Stimulated activated naive CD8-positive, alpha-beta T cell treated with anti-CD3 and anti-CD28 coated beads, Interleukin-15, amount 100 ng/mL, for 72 hours (primary cell): Measurements from ENCODE around the gene SNURF.
"Not testable (repeated sequence)": the region's sequence is repeated elsewhere in the genome, so short reads cannot be mapped to it uniquely, and the experiment has no call there.

Experiments
- ATAC-seq: fragments of 150-1000 bp; cut with Tn5 transposase; 2 replicates; pipeline ENCODE4 v1.10.0; 2021; ENCODE audit warnings: mild to moderate bottlenecking, moderate library complexity
- DNase-seq, 2 donors: peaks; one replicate each; pipeline ENCODE4 v3.0.0; 2021 to 2022
- H3K27ac Mint-ChIP-seq, 2 donors: one replicate each; pipeline ENCODE4 v1.8.0; 2022; ENCODE audit warnings: mild to moderate bottlenecking in 2 of 2, mixed read lengths in 2 of 2, moderate library complexity in 2 of 2
- H3K27me3 Mint-ChIP-seq: one replicate; pipeline ENCODE4 v1.8.0; 2022; ENCODE audit warnings: mixed read lengths
- H3K4me1 Mint-ChIP-seq: one replicate; pipeline ENCODE4 v1.8.0; 2022; ENCODE audit warnings: mild to moderate bottlenecking, mixed read lengths
- H3K4me3 Mint-ChIP-seq, 2 donors: one replicate each; pipeline ENCODE4 v1.8.0; 2022; ENCODE audit warnings: mild to moderate bottlenecking in 2 of 2, mixed read lengths in 2 of 2, moderate library complexity in 1 of 2
- H3K9me3 Mint-ChIP-seq, 2 donors: one replicate each; pipeline ENCODE4 v1.8.0; 2022; ENCODE audit warnings: mixed read lengths in 2 of 2

SNURF gene, protein sequence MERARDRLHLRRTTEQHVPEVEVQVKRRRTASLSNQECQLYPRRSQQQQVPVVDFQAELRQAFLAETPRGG

DNA sequence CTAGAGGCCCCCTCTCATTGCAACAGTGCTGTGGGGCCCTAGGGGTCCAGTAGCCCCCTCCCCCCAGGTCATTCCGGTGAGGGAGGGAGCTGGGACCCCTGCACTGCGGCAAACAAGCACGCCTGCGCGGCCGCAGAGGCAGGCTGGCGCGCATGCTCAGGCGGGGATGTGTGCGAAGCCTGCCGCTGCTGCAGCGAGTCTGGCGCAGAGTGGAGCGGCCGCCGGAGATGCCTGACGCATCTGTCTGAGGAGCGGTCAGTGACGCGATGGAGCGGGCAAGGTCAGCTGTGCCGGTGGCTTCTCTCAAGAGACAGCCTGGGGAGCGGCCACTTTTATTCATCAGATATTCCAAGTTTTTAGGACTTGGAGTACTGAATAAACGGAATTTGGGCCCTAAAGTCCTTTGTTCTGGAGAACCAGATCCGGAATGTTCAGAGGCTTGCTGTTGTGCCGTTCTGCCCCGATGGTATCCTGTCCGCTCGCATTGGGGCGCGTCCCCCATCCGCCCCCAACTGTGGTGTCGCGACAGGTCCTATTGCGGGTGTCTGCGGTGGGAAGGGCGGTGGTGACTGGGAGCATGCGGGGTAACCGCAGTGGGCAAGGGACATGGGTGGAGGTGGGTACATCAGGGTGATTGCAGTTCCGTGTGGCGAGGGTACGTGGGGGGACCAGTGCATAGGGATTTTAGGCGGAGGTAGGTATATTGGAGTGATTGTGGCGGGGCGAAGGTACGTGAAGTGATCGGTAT, at the start of gene SNURF, which contains the start of gene SNRPN:
Gene SNURF, plus strand, starts transcription at position 205 of the 748 bp plus-strand sequence. Its CDS starts 62 bp downstream, at position 267.
Gene SNRPN, plus strand, starts transcription at position 205 of the 748 bp plus-strand sequence. CDS start 19,467 bp downstream, outside the sequence.
- Mint-ChIP-seq H3K27me3 (no peaks in the 10 kb centered on the region), H3K27ac (peak within 1 kb of the TSS; percentile 95 to 96), H3K9me3 (no peaks in the 10 kb centered on the region), H3K4me3 (peak within 1 kb of the TSS; percentile 87 to 90), H3K4me1 (no peaks in the 10 kb centered on the region)
- ATAC-seq (peak; percentile 81), DNase-seq (peak; percentile 55 to 76)

DNA sequence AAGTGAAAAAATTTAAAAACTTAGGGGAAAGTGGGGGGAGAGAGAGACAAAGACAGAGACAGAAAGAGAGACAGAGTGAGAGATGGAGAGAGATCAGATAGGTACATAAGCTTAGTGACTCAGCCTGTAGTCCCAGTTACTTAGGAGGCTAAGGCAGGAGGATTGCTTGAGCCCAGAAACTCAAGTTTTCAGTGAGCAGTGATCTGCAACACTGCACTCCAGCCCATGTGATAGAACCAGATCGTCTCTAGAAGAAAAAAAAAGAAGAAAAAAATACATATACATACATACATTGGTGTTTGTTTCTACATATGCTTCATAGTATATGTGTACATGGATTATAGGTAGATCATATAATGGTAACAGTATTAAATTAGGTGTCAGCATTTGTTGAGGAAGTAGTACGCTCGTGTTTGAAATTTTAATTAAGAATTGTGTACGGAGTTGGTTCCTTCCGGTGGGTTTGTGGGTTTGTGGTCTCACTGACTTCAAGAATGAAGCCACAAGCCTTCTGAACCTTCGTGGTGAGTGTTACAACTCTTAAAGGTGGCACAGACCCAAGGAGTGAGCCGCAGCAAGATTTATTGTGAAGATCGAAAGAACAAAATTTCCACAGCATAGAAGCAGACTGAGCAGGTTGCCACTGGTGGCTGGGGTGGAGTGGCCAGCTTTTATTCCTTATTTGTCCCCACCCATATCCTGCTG, 38.3 kb upstream of the SNURF start:
- Mint-ChIP-seq H3K27me3 (no peaks in the 10 kb centered on the region), H3K9me3 (peaks cover 19 to 48% of the 10 kb centered on the region in 2 donors), H3K4me3 (peak overlapping the region in 1 of 2 donors; percentile 19), H3K27ac (peak overlapping the region in 1 of 2 donors; percentile 37), H3K4me1 (peaks cover 11% of the 10 kb centered on the region)
- peak; percentile 70 for ATAC-seq
- peak; percentile 5 to 25 for DNase-seq

DNA sequence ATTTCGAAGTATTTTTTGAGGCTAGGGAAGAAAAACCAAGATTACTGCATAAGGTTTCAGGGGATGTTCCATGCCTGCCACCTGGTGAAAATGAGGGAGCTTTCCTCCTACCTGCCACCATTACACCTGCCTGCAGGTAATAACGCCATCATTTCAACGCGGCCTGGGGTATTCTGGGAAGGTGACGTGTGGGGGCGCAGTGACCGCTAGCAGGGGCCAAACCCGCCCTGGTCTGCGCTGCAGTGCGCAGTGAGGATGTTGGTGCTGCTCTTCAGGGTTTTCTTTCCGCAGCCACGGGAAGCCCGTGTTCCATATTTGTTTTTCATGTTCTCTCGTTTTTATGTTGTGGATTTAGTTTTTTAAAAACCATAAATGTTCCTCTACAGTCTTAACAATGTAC, 37.4 kb upstream of the SNURF start:
- Mint-ChIP-seq H3K4me1 (peaks cover 11% of the 10 kb centered on the region), H3K9me3 (peaks cover 19 to 39% of the 10 kb centered on the region in 2 donors), H3K4me3 (no peak overlapping the region), H3K27me3 (no peaks in the 10 kb centered on the region), H3K27ac (no peak overlapping the region)
- no peak for DNase-seq
- ATAC-seq = no peak

DNA sequence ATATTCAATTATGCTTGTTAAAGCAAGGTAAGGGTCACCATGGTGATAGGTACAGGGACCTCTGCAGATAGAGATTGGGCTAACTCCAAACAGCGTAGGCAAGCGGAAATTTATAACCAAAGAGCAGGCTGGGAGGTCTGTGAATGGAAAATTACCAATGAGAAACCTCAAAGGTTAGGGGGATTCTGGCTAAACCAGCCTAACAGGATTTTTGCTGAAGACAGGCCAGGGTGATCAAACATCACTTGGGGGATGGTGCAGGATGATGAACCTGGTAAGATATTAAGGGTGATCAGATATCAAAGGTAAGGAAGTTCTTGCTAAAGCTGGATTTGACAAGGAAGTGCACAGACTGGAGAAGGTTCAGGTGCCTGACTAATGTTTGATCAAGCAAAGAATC, 35.3 kb upstream of the SNURF start:
- DNase-seq = no peak
- no peak overlapping the region for H3K4me3 Mint-ChIP-seq
- no peak for ATAC-seq
- no peak overlapping the region for H3K27ac Mint-ChIP-seq
- peaks cover 21 to 39% of the 10 kb centered on the region in 2 donors for H3K9me3 Mint-ChIP-seq
- peaks cover 11% of the 10 kb centered on the region for H3K4me1 Mint-ChIP-seq
- H3K27me3 Mint-ChIP-seq = no peaks in the 10 kb centered on the region

DNA sequence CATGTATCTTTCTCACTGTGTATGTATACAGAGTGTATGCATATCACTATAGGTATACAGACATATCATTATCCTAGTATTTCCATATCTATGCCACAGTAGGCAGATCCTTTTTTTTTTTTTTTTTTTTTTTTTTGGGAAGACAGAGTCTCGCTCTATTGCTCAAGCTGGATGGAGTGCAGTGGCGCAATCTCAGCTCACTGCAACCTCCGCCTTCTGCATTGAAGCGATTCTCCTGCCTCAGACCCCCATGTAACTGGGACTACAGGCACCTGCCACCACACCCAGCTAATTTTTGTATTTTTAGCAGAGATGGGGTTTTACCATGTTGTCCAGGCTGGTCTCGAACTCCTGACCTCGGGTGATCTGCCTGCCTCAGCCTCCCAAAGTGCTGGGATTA, 32.0 kb upstream of the SNURF start:
- ATAC-seq, H3K27ac Mint-ChIP-seq, H3K4me3 Mint-ChIP-seq, H3K27me3 Mint-ChIP-seq, DNase-seq, H3K4me1 Mint-ChIP-seq: not testable (repeated sequence)
- H3K9me3 Mint-ChIP-seq = peaks cover 6 to 18% of the 10 kb centered on the region in 2 donors

DNA sequence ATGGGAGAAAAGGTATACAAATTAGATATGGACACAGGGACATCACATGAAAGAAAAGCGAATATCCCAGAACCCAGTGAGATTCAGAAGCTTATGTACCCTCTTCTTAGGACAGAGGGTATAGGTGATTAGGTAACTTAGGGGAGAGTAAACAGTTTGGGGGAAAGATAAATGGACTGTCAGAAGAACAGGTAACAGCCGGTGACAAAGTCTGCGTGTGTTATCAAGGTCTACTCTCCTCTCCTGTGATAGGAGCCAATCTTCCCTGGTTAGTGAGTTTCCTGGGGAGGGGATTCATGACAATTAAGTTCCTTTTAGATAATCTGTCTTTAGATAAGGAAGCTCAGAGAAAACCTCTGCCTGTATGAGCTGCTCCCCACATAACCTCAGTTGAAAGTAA, 30.6 kb upstream of the SNURF start:
- ATAC-seq (no peak), DNase-seq (no peak)
- Mint-ChIP-seq H3K27me3 (no peaks in the 10 kb centered on the region), H3K4me1 (no peaks in the 10 kb centered on the region), H3K9me3 (peaks cover 6 to 22% of the 10 kb centered on the region in 2 donors), H3K4me3 (no peak overlapping the region), H3K27ac (no peak overlapping the region)

DNA sequence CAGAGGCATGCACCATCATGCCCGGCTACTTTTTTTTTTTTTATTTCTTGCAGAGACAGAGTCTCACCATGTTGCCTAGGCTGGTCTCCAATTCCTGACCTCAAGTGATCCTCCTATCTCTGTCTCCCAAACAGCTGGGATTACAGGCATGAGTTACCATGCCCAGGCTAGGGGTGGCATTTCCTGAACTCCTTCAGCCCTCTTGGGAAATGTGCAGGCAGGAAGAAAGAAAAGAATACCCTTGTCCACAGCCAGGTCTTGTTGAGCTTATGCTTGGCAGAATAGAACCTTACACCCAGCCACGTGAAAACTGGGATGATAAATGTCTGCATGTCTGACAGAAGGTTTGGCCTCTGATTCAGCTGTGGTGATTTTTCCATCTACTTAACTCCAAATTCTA, 30.2 kb upstream of the SNURF start:
- Mint-ChIP-seq H3K9me3 (peaks cover 6 to 23% of the 10 kb centered on the region in 2 donors), H3K27ac (no peak overlapping the region), H3K4me1 (no peaks in the 10 kb centered on the region), H3K4me3 (no peak overlapping the region), H3K27me3 (no peaks in the 10 kb centered on the region)
- ATAC-seq (no peak), DNase-seq (no peak)

DNA sequence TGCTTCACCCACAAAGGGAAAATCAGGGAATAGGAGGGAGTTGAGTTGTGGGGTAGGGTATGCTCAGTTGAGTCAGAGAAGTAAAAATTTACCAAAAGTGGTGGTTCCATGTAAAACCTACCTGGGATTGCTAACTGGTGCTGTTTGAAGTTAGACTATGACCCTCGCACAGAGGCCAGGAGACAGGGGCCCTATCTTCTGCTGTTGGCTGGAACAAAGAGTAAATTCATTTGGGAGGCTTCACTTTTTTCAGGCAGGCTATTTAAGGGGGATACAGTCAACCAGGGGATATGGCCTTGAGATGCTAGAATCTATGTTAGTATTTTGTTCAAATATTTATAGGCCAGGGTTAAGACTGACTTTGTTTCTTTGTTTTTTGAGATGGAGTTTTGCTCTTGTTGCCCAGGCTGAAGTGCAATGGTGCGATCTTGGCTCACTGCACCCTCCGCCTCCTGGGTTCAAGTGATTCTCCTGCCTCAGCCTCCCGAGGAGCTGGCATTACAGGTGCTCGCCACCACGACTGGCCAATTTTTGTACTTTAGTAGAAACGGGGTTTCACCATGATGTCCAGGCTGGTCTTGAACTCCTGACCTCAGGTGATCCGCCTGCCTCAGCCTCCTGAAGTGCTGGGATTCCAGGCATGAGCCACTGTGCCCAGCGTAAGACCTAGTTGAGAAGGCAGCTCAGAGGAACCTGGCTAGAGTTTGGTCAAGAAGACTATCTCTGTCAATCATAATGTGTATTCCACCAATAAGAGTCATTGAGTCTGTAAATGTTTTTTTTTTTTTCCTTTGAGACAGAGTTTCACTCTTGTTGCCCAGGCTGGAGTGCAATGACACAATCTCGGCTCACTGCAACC, 22.7 kb upstream of the SNURF start:
- DNase-seq, ATAC-seq, H3K4me3 Mint-ChIP-seq, H3K4me1 Mint-ChIP-seq, H3K27ac Mint-ChIP-seq, H3K27me3 Mint-ChIP-seq: not testable (repeated sequence)
- H3K9me3 Mint-ChIP-seq = peaks cover 26 to 46% of the 10 kb centered on the region in 2 donors

DNA sequence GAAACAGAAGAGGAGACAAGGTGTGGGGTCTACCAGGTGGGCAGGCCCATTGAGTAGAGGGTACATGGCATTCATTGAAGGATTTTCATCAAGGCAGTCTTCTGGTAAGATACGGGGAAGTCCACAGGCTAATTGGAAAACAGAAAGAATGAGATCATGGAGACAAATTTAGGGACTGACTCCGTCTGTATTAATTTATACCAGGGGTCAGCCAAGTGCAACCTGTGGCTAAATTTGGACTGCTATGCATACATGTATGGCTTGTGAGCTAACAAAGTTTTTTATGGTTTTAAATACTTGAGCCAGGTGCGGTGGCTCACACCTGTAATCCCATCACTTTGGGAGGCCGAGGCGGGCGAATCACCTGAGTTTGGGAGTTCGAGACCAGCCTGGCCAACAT, 21.1 kb upstream of the SNURF start:
- Mint-ChIP-seq H3K4me3 (no peak overlapping the region), H3K4me1 (no peaks in the 10 kb centered on the region), H3K27me3 (no peaks in the 10 kb centered on the region), H3K27ac (no peak overlapping the region), H3K9me3 (peaks cover 31 to 52% of the 10 kb centered on the region in 2 donors)
- ATAC-seq (no peak), DNase-seq (no peak)

DNA sequence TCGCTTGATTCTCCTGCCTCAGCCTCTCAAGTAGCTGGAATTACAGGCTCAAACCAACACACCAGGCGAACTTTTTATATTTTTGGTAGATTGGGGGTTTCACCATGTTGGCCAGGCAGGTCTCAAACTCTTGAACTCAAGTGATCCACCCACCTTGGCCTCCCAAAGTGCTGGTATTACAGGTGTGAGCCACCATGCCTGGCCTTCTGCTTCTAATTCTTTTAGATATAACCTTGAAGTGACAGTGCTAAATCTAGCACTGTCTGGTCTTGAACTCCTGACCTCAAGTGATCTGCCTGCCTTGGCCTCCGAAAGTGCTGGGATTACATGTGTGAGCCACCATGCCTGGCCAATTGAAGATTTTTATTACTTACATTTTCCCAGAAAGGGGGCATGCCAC, 16.6 kb upstream of the SNURF start:
- not testable (repeated sequence) for DNase-seq, H3K27me3 Mint-ChIP-seq, ATAC-seq, H3K27ac Mint-ChIP-seq, H3K4me1 Mint-ChIP-seq, H3K4me3 Mint-ChIP-seq
- peaks cover 35 to 45% of the 10 kb centered on the region in 2 donors for H3K9me3 Mint-ChIP-seq

DNA sequence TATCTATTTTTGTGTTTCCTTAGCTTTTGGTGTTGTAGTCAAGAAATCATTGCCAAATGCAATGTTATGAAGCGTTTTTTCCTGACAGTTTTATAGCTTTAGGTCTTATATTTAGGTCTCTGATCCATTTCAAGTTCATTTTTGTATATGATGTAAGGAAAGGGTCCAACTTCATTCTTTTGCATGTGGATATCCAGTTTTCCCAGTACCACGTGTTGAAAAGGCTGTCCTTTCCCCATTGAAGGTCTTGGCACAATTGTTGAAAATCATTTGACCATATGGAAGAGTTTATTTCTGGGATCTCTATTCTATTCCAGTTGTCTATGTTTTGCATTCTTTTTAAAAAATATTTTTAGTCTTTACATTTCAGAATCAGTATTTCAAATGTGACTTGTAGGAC, 14.6 kb upstream of the SNURF start:
- Mint-ChIP-seq H3K4me1 (no peaks in the 10 kb centered on the region), H3K9me3 (peaks cover 27 to 38% of the 10 kb centered on the region in 2 donors), H3K27ac (no peak overlapping the region), H3K27me3 (no peaks in the 10 kb centered on the region), H3K4me3 (no peak overlapping the region)
- no peak for DNase-seq
- ATAC-seq = no peak

DNA sequence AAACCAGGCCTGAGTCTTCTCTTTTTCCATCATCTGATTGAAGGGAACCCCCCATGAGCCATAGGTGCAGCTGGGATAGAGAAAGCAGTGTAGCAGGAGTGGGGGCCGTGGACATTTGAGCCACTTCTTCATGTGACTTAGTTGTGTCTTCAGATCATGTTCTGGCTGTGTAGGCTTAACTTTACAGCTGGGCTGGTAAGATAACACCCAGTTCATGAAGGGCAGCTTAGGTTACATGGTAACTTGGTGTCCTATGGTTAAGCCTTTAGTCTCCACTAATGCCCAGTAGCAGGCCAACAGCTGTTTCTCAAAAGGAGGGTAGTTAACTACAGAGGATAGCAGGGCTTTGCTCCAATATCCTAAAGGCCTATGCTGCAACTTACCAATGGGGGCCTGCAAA, 11.4 kb upstream of the SNURF start:
- H3K27ac Mint-ChIP-seq = no peak overlapping the region
- H3K27me3 Mint-ChIP-seq = no peaks in the 10 kb centered on the region
- ATAC-seq = no peak
- H3K4me3 Mint-ChIP-seq = no peak overlapping the region
- H3K4me1 Mint-ChIP-seq = no peaks in the 10 kb centered on the region
- H3K9me3 Mint-ChIP-seq = peaks cover 15 to 21% of the 10 kb centered on the region in 2 donors
- no peak for DNase-seq

DNA sequence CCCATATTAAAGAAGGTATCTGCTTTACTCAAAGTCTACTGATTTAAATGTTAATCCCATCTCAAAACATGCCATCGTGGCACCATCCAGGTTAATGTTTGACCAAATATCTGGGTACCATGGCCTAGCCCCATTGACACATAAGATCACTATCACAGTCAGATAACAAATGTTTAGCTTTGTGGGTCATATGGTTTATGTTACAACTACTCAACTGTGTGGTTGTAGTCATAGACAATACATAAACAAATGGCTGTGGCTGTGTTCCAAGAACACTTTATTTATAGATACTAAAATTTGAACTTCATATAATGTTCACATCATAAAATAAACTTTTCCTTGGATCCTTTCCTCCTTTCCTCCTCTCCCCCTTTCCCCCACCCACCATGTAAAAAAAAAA, 9.8 kb upstream of the SNURF start:
- H3K9me3 Mint-ChIP-seq = peaks cover 10 to 15% of the 10 kb centered on the region in 2 donors
- no peaks in the 10 kb centered on the region for H3K27me3 Mint-ChIP-seq
- ATAC-seq (no peak), DNase-seq (no peak)
- H3K4me3 Mint-ChIP-seq = no peak overlapping the region
- no peaks in the 10 kb centered on the region for H3K4me1 Mint-ChIP-seq
- no peak overlapping the region for H3K27ac Mint-ChIP-seq

DNA sequence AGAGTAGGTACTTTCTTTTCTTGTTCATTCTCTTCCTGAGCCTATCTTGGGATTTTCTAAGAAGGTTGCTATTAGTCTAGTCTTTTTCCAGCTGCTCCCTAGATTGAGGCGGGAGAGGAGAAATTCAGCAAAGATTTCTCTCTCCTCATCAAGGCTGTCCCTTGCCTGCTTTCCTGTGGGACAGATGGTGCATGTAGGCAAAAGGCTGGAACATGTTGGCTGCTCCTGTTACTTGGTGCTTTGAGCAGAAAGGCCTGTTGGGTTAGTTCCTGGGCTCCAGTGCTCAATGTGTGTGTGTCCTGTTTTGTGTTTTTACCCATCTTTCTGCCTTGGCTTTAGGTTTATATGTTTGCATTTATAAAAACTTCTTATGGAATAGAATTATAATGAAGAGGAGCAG, 9.1 kb upstream of the SNURF start:
- ATAC-seq (no peak), DNase-seq (no peak)
- H3K4me1 Mint-ChIP-seq = no peaks in the 10 kb centered on the region
- H3K27ac Mint-ChIP-seq = no peak overlapping the region
- peaks cover 4 to 10% of the 10 kb centered on the region in 2 donors for H3K9me3 Mint-ChIP-seq
- no peak overlapping the region for H3K4me3 Mint-ChIP-seq
- H3K27me3 Mint-ChIP-seq = no peaks in the 10 kb centered on the region

DNA sequence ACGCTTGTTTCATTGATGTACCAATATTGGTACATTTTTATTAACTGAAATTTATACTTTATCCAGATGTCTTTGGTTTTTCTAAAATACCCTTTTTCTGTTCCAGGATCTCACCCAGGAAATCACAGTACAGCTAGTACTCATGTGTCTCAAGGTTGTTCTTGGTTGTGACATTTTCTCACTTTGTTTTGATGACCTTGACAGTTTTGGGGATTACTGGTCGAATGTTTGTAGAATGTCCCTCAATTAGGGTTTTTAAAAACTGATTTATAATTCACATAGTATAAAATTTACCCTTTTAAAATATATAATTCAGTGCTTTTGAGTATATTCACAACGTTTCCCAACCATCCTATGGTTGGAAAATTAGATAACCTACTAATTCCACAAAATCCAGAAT, 6.3 kb upstream of the SNURF start:
- no peaks in the 10 kb centered on the region for H3K9me3 Mint-ChIP-seq
- DNase-seq = no peak
- no peak overlapping the region for H3K4me3 Mint-ChIP-seq
- no peak overlapping the region for H3K27ac Mint-ChIP-seq
- H3K4me1 Mint-ChIP-seq = no peaks in the 10 kb centered on the region
- H3K27me3 Mint-ChIP-seq = no peaks in the 10 kb centered on the region
- ATAC-seq = no peak
